OCI-LY7 (cell line): ENCODE data around the gene CCDC17.

Source experiments
- EZH2phosphoT487 ChIP-seq: fragments of 200-600 bp; sonication (generic); IDR thresholded peaks from 2 replicates; pipeline ENCODE4 v1.6.1; 2018; ENCODE audit warnings: low read depth, borderline replicate concordance, mild to moderate bottlenecking, mixed run types, antibody characterized with exemption, low read length, moderate library complexity, mixed read lengths
- TF ChIP-seq, protein P1 (sequence below): fragments of 200-600 bp; sonication (generic); conservative IDR thresholded peaks from 2 replicates; pipeline ENCODE4 v1.5.1; 2014; ENCODE audit warnings: mild to moderate bottlenecking, antibody characterized with exemption, low read length, moderate library complexity, mixed read lengths

- TF ChIP-seq, protein P1, sequence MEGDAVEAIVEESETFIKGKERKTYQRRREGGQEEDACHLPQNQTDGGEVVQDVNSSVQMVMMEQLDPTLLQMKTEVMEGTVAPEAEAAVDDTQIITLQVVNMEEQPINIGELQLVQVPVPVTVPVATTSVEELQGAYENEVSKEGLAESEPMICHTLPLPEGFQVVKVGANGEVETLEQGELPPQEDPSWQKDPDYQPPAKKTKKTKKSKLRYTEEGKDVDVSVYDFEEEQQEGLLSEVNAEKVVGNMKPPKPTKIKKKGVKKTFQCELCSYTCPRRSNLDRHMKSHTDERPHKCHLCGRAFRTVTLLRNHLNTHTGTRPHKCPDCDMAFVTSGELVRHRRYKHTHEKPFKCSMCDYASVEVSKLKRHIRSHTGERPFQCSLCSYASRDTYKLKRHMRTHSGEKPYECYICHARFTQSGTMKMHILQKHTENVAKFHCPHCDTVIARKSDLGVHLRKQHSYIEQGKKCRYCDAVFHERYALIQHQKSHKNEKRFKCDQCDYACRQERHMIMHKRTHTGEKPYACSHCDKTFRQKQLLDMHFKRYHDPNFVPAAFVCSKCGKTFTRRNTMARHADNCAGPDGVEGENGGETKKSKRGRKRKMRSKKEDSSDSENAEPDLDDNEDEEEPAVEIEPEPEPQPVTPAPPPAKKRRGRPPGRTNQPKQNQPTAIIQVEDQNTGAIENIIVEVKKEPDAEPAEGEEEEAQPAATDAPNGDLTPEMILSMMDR = no peak
- no peak for TF ChIP-seq EZH2phosphoT487
Measured at GRCh38 chr1:45635211-45635610, 11.4 kb upstream of the CCDC17 start.
